AG10803 (cell line): ENCODE data around the gene XIRP2.

ENCODE experiments used
- DNase-seq: peaks from one replicate; pipeline ENCODE4 v3.0.0; 2010; ENCODE audit warnings: low read depth
- H3K4me3 ChIP-seq: 2 replicates; pipeline ENCODE4 v1.5.1; 2011; ENCODE audit warnings: mild to moderate bottlenecking, low read length, control low read depth
- TF ChIP-seq, protein P1 (sequence below): conservative IDR thresholded peaks from 2 replicates; pipeline ENCODE4 v1.5.1; 2011; ENCODE audit warnings: mild to moderate bottlenecking, low read length, control low read depth, inconsistent platforms

XIRP2 gene

DNA sequence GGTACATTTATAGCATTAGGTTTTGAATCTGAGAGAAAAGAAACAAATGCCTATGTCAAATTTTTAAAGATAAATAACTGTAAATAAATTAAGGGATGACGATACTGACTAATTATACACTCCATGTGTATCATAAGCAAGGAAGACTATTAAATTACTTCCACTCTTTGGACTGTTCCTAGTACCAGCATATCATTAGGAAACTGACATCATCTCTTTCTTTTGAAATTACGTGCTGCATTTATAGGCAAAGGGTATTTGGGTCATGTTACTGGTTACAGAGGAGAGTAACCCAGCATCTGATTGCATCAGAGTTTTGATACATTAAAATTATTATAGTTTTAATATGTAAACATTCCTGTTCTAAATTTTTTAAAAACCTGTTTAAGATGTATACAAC is 309.7 kb downstream of the XIRP2 start:
- no peak for DNase-seq
- TF ChIP-seq, protein P1, sequence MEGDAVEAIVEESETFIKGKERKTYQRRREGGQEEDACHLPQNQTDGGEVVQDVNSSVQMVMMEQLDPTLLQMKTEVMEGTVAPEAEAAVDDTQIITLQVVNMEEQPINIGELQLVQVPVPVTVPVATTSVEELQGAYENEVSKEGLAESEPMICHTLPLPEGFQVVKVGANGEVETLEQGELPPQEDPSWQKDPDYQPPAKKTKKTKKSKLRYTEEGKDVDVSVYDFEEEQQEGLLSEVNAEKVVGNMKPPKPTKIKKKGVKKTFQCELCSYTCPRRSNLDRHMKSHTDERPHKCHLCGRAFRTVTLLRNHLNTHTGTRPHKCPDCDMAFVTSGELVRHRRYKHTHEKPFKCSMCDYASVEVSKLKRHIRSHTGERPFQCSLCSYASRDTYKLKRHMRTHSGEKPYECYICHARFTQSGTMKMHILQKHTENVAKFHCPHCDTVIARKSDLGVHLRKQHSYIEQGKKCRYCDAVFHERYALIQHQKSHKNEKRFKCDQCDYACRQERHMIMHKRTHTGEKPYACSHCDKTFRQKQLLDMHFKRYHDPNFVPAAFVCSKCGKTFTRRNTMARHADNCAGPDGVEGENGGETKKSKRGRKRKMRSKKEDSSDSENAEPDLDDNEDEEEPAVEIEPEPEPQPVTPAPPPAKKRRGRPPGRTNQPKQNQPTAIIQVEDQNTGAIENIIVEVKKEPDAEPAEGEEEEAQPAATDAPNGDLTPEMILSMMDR, result no peak
- no peak overlapping the region for H3K4me3 ChIP-seq

DNA sequence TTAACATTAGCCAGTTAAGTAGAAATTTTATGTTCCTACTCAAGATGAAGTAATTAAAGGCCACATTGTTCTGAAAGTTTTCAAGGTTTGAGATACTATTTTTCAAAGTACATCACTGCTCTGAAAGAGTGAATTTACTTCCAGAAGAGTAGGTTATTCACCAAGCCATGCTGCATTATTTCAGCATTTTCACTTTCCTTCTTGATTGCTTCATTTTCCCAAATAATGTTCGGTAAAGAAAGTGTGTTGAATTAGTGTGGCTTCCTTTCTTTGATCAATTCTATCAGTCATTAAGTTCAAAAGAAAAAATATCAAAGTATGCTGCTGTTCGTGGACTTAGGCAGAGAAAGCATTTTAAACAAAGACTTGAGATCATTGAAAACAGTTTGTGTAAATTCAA is 310.3 kb downstream of the XIRP2 start:
- TF ChIP-seq, protein P1, result no peak
- DNase-seq, result no peak
- no peak overlapping the region for H3K4me3 ChIP-seq

DNA sequence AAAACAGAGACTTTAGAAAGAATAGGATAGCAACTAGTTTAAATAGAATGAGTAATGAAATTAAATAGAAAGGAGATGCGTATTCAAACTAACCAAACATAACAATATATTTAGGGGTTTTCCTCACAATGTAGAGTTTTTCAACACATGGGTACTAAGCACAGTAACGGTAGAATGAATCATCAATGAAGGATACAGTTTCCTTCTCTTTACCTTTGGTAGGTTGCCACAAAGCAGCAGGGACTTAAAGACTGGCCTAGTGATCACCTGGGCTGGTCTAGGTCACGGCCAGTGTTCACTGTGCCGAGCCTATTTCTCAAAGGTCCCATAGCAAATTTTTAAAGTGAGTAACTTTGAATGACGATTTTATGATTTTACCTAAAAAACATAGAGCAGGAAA is 311.7 kb downstream of the XIRP2 start:
- no peak overlapping the region for H3K4me3 ChIP-seq
- DNase-seq, result no peak
- TF ChIP-seq, protein P1, result no peak

DNA sequence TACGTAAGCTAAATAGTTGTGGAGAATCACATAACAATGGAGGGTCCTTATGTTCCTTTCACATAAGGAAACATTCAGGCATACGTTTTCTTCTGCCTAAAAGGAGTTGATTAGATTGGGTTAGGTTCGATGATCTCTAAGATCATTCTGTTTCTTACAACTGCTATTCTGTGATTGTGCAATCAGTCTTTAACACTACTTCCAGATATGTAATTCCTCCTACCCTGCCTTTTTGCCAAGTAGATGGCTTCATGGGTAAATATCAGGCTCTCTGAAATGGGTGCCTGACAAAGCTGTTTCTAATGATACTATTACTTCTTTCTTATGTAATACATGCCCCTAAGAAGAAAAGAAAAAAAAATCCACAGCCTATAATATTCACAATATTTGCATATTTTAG is 321.5 kb downstream of the XIRP2 start:
- no peak overlapping the region for H3K4me3 ChIP-seq
- TF ChIP-seq, protein P1, result no peak
- DNase-seq, result peak; percentile 55

DNA sequence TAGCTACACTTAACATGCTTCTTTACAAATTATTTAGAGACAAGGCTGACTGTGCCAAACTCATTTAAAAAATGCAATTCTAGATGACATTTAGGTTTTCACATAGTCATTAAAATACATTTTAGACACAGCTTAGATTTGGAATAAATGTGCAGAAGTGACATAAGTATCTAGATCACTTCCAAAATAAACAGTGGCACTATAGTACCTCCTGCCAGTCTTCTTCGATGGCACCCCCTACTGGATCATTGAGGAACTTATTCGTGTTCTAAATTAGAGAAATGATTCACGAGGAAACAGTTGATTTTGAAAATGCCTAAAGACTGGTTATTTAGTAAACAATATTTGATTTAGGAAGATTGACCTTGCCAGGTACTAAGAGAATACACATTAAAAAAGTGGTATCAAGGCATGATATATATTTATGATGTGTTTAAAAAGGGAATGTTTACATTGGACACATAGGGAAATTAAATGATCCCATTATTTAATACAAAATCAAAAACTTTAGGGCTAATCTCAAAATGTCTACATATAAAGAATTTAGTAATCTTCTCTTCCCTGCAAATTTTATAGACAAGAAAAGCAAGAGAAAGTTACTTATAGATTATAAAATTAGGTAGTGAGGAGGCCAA is 323.9 kb downstream of the XIRP2 start:
- DNase-seq, result peak; percentile 54
- no peak overlapping the region for H3K4me3 ChIP-seq
- TF ChIP-seq, protein P1, result peak; percentile 84

DNA sequence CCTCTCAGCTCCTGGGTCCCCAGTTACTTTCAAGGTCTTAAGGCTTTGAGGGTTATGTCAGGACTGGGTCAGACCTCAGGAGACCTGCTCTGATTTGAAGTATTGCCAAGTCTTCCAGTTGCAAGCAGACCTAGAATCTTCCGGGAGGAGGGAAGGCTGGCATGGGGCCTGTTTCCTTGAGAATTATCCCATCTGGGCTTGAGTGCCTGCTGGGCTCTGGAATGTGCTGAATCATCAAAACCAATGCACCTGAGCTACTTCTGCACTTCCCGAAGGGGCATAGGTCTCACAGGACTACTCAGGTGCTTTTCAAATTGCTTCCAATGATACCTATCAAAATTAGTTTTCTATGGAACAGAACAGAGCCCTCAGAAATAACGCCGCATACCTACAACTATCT is 327.3 kb downstream of the XIRP2 start:
- H3K4me3 ChIP-seq, result no peak overlapping the region
- TF ChIP-seq, protein P1, result no peak
- DNase-seq, result no peak

DNA sequence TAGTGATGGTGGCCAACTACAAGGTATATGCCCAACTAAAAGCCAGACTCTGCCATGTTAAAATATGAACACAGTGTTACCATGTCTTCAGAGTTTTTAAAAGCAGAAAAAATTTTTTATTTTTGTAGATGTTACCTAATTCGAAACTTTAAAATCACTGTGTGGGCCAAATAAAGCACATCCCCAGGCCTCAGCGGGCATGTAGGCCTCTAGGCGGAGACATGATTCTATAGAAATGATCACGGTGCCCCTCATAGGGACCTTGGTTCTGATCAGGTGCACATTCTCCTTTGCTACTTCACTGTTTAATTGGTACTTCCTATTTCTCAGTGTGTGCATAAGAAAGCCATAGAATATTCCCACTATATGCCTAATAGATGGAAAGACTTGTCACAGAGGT is 349.2 kb downstream of the XIRP2 start:
- no peak overlapping the region for H3K4me3 ChIP-seq
- TF ChIP-seq, protein P1, result no peak

More for the DNA sequence above, 349.2 kb downstream of the XIRP2 start:
- DNase-seq, result no peak
